HL-60/S4 treated with retinoic acid at 250 ng/mL for 4 days and 3 days (cell line): ENCODE data around the gene WDTC1.

ENCODE experiments used
- in situ Hi-C: fragments of 300-500 bp; cut with MboI; formaldehyde crosslinking; loops from 2 replicates; pipeline ENCODE4 v1.7.0; 2022; ENCODE audit warnings: low sequenced_read_pairs

Gene WDTC1

DNA sequence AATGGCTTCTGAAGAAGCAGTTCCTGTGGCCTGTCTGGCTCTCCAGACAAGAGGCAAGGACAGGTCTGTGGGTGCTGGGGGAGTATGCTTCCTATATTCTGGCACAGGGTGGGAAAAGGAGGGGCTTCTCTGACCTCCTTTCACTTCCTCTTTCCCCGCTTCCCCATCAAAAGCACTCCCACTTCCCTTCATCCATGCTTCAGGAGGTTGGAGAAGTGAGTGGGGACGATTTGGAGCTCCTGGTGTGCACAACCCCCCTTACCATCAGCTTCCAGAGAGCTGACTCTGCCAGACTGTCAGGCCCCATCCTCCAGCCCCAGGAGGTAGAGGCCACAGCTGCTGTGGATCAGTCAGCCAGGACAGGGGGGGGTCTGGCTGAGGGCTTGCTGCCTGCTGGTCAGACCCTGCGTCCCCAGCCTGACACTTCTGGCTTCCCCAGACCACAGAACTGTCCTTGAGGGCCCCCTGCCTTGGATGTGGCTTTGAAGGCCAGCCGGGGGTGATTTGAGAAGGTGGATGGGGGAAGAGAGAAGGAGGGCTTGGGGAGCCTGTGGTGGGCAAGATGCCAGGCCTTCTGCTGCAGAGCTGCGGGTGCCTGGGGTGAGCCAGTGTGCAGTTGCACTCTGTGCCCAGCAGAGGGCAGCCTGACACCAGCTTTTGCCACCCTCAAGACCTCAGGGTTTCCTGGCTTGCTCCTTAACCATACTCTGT lies 66.1 kb downstream of the WDTC1 start:
- in situ Hi-C loops: loop anchor here (10.0 kb wide), 1 partner anchor 94 kb away; the partner anchor contains the start of gene GPR3

DNA sequence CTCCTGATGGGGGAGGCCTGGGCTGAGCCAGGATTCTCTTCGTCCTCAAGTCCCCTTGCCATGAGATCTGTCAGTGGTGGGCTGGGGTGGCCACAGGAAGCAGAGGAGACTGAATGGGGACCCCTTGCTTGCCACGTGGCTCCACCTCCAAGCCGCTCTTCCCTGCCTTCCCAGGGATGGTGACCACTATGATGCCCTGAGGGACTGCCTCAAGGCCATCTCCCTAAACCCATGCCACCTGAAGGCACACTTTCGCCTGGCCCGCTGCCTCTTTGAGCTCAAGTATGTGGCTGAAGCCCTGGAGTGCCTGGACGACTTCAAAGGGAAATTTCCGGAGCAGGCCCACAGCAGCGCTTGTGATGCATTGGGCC lies 66.6 kb downstream of the WDTC1 start:
- in situ Hi-C loops: loop anchor here (10.0 kb wide), 1 partner anchor 94 kb away; the partner anchor contains the start of gene GPR3

DNA sequence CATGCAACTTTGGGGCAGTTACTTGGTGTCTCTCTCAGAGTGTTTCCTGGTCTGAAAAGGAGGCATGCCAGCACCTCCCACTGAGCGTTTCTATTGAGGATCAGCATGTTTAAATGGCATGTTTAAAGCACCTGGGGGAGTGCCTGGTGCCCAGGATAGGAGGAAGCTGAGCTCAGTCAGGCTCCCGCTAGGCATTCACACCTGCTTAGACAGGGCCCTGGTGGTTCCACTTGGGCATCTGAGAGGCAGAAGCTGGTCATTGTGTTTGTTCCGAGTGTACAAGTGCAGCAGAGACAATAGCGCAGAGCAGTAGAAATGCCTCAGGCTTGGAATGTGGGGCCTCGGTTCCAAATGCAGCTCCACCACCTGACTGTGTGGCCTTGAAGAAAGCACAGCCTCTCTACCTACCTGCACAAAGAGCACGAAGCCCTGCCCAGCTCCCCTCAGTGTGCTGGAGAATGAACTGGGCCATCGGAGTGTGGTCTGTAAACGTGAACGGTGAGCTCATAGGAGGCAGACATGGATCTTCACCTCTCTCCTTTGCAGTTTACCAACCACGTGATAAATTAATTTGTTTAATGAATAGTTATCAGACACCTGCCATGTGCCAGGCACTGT lies 67.3 kb downstream of the WDTC1 start:
- in situ Hi-C loops: loop anchor here (10.0 kb wide), 1 partner anchor 93 kb away; the partner anchor contains the start of gene GPR3

DNA sequence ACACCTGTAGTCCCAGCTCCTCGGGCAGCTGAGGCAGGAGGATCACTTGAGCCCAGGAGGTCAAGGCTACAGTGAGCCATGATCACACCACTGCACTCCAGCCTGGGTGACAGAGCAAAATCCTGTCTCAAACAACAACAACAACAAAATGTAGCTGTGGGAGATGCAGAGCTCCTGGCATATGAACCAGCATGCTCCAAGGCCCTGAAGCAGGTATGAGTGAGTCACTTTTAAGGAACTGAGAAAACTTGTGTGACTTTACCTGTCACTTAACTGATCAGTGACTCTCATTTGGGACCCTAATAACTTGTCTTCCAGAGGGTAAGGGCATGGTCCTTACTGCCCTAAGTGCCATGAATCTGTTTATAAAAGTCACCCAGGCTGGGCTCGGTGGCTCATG lies 68.2 kb downstream of the WDTC1 start:
- in situ Hi-C loops: loop anchor here (10.0 kb wide), 1 partner anchor 92 kb away; the partner anchor contains the start of gene GPR3

DNA sequence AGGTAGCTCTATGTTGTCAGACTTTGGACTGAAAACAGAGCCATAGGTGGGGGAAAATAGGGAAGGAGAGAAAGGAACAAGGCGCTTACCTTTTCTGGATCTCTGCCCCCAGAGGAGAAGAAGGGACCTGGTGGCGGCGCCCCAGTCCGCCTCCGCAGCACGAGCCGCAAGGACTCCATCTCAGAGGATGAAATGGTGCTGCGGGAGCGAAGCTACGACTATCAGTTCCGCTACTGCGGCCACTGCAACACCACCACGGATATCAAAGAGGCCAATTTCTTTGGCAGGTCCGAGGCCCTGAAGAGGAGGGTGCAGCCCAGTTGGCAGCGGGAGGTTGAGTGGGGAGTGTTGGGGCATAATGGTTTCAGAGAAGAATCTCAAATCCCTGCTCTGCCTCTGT lies 69.1 kb downstream of the WDTC1 start:
- in situ Hi-C loops: loop anchor here (10.0 kb wide), 1 partner anchor 91 kb away; the partner anchor contains the start of gene GPR3

DNA sequence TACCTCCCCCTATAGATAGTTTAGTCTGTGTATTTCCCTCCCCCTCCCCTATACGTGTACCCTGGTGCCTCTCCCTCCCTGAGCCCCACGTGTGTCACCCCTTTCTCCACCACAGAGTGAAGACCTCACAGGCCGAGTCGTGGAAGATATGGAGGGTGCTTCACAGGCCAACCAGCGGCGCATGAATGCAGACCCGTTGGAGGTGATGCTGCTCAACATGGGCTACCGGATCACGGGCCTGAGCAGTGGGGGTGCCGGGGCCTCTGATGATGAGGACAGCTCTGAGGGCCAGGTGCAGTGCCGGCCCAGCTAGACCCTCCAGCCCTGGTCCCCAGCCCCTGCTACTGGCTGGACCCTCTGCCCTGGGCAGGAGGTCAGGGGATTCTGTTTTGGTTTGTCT lies 71.6 kb downstream of the WDTC1 start:
- in situ Hi-C loops: loop anchor here (10.0 kb wide), 1 partner anchor 89 kb away; the partner anchor contains the start of gene GPR3

DNA sequence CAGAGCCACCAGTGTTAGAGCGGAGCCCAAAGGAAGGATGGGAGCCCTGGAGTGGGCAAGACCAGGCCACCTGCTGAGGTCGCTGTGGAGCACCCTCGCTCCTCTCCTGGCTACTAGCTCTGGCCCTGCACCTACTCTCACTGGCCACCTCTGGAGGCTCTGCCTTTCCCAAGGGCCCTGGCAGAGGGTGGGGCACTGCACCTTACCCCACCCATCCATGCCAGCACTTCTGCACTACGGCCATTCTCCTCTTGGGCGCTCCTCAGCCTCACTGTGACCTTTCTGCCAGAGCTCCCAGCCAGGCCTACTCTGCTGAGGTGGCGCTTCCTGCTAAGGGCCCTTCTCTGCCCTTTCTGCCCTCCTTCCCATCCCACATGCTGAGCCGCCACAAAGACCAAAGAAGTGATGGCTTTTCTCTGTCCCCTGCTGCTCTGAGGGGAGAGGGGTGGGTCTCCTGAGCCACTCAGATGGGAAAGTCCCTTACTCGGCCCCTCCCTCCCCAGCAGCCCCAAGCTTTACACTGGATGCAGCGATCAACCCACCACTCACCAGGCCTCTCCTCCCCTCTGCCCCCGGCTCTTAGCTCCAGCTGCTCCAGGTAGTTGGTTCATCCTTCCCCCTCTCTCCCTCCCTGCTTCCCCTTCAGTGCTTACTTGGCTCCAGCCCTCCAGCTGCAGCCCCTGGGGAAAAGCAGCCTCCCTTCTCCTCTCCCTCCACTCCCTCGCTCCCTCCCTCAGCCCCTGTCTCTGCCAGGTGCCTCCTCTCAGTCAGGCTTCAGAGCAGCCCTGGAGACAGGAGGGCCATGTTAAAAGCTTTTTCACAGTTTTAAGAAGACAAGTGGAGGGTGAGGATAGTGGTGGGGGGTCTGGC lies 72.7 kb downstream of the WDTC1 start:
- in situ Hi-C loops: loop anchor here (10.0 kb wide), 1 partner anchor 88 kb away; the partner anchor contains the start of gene GPR3

DNA sequence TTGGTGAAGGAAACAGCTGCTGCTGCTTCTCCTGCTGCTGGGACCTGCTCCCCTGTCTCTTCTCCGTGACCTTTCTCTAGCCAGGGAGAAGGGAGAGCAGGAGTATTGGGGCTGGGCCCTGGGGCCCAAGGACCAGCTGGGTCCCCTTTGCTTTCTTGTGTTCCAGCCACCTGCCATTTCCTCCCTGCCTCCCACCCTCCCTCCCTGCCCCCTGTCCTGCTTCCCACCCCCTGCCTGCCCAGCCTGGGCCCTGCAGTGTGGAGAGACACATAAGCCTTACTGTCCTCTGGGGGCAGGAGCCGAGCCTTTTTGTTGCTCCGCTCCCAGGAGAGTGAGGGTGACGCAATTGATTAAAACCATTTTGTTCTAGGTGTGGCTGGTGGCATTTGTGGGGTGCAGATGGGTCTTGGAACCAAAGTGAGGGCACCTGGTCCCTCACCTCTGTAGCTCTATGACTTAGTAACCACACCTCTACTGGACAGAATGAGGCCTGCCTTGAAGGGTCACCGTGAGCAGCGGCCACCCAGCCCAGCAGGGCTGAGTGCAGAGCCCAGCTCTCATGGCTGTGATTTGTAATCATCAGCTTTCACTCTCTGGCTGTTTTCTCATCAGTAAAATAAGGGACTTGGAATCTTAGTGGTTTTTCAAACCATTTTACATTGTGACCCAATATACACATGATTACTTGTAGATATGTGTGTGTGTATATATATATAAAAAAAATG lies 73.6 kb downstream of the WDTC1 start:
- in situ Hi-C loops: loop anchor here (10.0 kb wide), 1 partner anchor 87 kb away; the partner anchor contains the start of gene GPR3

DNA sequence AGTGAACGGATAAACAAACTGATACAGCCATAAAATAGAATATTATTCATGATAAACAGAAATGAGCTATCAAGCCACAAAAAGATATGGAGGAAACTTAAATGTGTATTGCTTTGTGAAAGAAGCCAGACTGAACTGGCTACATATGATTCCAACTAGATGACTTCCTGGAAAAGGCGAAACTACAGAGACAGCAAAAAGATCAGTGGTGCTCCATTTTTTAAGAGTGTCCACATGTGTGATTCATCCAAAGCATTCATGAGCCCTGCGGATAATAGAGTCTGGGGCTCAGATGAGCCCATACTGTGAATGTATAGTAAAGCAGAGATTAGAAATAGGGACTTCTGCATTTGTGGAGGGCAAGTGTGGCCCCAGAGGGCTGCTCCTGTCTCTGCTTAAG lies 79.7 kb downstream of the WDTC1 start:
- in situ Hi-C loops: no loop called here

DNA sequence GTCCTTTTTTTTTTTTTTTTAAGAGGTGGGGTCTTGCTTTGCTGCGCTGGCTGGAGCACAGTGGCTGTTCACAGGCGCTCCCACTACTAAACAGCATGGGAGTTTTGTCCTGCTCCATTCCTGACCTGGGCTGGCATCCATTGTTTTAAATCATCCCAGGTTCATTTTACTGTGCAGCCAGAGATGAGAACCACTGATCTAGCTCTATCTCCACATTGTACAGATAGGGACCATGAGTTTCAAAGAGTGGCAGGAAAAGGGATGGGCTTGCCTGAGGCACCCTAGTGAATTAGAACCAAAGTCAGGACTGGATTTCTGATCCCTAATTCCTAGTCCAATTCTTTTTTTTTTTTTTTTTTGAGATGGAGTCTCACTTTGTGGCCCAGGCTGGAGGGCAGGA lies 80.3 kb downstream of the WDTC1 start:
- in situ Hi-C loops: no loop called here

DNA sequence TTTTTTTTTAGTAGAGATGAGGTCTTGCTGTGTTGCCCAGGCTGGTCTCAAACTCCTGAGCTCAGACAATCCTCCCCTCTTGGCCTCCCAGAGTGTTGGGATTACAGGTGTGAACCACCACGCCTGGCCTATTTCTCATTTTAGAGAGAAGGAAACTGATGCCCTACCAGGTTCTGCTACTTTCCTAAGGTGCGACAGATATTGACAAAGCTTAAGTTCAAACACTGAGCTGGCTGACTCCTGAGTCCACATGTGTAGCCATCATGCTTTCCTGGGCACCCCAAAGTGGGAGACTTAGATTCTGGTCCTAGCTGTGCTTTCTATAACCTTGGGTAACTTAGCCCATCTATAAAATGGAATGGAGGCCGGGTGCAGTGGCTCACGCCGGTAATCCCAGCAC lies 82.4 kb downstream of the WDTC1 start:
- in situ Hi-C loops: no loop called here

DNA sequence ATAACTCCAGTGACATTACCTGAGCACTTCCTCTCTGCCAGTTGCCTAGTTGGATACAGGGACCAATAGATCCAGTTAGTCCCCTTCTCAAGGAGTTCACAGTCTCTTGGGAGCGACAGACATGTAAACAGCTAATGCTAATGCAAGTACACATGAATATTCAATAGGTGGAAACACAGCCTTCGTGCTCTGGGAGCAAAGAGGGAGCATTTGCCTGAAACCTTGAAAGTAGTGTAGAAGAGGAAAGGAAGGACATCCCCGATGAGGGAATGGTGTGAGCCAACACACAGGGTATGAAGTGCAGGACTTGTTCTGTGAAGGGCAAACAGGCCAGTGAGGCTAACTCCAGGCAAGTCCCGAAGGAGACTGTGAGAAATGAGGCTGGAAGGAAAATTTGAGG lies 83.7 kb downstream of the WDTC1 start:
- in situ Hi-C loops: no loop called here

DNA sequence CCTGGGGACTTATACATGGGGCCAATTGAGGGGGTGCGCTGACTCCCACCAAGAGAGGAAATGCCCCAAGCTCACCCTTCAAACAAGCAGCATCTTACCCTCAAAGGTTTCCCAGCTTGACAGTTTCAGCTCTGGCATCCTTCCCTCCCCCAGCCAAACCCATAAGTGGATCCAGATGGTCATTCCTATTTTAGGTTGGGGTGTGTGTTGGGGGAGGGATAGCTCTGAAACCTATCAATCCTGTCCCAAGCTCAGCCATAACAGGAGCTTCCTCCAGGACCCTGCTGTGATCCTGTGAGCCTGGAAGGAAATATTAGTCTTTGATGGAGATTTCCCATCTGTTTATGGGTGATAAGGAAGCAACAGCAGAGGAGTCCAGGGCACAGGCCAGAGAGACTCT lies 84.2 kb downstream of the WDTC1 start:
- in situ Hi-C loops: no loop called here

DNA sequence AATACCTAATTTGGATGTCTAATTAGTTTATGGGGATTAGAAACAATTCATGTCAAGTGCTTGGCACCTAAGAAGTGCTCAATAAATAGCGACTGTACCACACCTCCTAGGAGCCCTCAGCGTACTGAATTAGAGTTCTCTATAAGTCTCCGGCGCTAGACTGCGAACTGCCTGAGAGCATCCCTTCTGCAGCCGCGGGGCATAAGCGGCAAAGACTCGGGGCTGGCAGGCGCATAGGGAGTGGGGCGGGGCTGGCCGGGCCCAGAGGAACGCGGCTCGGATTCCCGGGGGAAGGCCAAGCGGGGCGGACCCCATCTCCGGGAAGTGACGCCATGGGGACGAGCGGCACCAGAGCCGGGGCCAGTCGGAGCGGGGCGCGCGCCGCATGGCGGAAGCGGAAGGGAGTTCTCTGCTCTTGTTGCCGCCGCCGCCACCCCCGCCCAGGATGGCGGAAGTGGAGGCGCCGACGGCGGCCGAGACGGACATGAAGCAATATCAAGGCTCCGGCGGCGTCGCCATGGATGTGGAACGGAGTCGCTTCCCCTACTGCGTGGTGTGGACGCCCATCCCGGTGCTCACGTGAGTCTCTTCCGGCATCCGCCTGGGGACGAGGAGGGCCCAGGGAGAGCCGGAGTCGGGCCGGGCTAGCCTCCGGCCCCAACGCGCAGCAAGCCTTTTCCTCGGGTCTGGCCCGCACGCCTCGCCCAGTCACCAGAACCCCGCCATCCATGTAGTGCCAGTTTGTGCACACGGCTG lies 87.6 kb downstream of the WDTC1 start, which contains the start of gene TMEM222:
TMEM222 (plus strand) TSS at position 351 of the 756 bp plus-strand sequence; CDS start at position 386, 35 bp downstream.
- in situ Hi-C loops: no loop called here

DNA sequence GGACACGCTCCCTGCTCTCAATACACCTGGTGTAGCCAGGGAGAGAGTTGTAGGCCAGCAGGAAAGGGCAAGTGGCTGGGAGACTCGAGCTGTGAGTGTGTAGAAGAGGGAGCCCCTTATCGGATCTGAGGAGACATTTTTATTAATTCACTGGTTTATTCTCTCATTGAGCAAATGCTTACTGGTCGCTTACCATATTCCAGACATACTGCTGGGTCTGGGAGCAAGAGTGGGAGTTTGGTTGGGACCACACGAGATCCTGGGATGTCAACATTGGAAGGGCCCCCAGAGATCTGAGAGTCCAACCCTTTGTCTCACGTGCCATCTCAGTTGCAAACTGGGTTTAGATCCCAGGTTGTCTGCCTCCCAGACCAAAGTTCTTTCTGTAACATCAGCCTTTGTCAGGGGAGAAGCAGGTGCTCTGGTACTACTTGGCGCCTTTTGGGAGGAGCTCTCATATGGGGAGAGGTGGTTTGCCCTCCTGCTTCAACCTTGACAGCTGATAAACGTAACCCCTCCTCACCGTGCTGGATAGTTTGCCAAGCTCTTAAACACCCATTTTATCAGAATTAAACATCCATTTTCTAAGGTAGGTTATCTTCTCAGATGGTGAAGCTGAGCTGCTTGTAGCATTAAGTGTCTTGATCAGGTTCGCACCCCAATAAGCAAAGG lies 88.3 kb downstream of the WDTC1 start:
- in situ Hi-C loops: no loop called here

DNA sequence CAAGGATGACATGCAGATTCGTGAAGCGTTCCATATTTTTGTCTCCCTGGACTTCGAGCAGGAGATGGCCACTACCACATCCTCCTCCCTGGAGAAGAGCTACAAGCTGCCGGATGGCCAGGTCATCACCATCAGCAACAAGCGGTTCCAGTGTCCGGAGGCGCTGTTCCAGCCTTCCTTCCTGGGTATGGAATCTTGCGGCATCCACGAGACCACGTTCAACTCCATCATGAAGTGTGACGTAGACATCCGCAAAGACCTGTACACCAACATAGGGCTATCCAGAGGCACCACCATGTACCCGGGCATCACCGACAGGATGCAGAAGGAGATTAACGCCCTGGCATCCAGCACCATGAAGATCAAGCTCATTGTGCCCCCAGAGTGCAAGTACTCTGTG lies 90.9 kb downstream of the WDTC1 start:
- in situ Hi-C loops: no loop called here

DNA sequence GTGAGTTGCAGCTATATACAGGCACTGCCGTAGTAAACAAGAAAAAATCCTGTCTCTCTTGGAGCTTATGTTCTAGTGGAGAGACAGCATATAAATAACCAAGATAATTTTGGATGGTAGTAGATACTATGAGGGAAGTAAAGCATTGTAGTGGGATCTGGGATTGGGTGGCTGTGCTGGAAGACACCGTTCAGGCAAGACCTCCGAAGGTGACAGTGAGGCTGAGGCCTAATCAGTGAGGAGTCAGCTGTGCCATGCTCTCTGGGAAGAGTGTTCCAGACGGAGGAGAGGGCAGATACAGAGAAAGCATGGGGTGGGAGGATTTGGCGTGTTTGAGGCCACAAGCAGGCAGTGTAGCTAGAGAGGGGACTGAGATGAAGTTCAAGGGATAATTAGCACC lies 93.5 kb downstream of the WDTC1 start:
- in situ Hi-C loops: no loop called here

DNA sequence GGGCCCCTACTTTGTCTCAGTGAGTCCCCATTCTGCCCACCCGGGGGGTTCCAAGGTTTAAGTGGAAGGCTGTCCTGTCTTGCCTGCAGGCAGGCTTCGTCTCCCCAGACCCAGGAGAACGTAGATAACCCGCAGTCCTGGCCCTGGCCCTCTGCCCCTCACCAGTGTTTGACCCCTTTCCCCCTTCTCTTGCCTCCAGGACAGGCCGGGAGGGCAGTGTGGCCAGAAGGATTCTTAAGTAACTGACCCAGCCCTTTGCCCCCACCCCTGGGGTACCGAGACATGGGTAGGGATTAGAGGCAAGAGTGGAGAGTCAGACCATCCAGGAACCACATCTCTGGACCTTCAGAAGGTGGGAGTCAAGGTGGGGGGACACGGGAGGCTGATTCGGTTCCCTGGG lies 96.4 kb downstream of the WDTC1 start:
- in situ Hi-C loops: no loop called here

DNA sequence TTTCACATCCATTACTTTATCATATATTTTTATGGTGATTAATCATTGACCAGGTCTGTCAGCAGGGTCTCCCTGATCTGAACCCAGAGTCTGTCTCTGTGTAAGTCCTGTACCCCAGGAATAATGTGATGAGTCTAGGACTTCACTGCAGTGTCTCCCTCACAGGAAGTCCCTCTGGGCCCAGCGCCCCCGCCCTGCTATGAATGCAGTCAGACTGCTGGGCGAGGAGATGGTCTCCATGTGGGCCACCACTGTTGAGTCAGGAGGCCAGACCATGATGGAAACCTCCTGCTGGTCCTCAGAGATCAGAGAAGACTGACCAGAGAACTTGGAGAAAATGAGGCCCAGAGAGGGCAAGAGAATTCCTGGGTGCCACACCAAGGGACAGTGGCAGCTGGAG lies 97.0 kb downstream of the WDTC1 start:
- in situ Hi-C loops: no loop called here
